ENCODE measurements around the gene CDK19.

CDK19 gene

DNA sequence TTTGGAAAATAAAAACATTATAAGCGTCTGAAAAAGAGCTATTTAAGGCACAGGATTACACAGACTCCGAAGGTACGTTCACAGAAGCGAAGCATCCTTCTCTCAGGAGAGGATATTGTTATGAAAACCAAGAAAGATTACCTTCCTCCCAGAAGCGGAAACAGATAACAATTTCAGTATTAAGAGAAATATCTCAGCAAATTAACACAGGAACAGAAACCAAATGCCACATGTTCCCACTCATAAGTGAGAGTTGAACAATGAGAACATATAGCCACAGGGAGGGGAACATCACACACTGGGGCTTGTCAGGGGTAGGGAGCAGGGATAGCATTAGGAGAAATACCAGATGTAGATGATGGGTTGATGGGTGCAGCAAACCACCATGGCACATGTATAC is 109.7 kb downstream of the CDK19 start:
- no peak for TF ChIP-seq ZNF565 (CRISPR knock-in tag; conservative IDR thresholded peaks at IDR 0.05; ENCODE audit: low read depth)
- TF ChIP-seq, protein P1, sequence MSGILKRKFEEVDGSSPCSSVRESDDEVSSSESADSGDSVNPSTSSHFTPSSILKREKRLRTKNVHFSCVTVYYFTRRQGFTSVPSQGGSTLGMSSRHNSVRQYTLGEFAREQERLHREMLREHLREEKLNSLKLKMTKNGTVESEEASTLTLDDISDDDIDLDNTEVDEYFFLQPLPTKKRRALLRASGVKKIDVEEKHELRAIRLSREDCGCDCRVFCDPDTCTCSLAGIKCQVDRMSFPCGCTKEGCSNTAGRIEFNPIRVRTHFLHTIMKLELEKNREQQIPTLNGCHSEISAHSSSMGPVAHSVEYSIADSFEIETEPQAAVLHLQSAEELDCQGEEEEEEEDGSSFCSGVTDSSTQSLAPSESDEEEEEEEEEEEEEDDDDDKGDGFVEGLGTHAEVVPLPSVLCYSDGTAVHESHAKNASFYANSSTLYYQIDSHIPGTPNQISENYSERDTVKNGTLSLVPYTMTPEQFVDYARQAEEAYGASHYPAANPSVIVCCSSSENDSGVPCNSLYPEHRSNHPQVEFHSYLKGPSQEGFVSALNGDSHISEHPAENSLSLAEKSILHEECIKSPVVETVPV (CRISPR knock-in tag; IDR thresholded peaks at IDR 0.05): no peak
- TF ChIP-seq GLIS3 (CRISPR knock-in tag; IDR thresholded peaks at IDR 0.05): no peak
- TF ChIP-seq, protein P2, sequence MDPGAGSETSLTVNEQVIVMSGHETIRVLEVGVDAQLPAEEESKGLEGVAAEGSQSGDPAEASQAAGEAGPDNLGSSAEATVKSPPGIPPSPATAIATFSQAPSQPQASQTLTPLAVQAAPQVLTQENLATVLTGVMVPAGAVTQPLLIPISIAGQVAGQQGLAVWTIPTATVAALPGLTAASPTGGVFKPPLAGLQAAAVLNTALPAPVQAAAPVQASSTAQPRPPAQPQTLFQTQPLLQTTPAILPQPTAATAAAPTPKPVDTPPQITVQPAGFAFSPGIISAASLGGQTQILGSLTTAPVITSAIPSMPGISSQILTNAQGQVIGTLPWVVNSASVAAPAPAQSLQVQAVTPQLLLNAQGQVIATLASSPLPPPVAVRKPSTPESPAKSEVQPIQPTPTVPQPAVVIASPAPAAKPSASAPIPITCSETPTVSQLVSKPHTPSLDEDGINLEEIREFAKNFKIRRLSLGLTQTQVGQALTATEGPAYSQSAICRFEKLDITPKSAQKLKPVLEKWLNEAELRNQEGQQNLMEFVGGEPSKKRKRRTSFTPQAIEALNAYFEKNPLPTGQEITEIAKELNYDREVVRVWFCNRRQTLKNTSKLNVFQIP (CRISPR knock-in tag; IDR thresholded peaks at IDR 0.05; ENCODE audit: borderline replicate concordance, low read depth): no peak
- TF ChIP-seq ISL1 (CRISPR knock-in tag; IDR thresholded peaks at IDR 0.05): no peak
- TF ChIP-seq, protein P3, sequence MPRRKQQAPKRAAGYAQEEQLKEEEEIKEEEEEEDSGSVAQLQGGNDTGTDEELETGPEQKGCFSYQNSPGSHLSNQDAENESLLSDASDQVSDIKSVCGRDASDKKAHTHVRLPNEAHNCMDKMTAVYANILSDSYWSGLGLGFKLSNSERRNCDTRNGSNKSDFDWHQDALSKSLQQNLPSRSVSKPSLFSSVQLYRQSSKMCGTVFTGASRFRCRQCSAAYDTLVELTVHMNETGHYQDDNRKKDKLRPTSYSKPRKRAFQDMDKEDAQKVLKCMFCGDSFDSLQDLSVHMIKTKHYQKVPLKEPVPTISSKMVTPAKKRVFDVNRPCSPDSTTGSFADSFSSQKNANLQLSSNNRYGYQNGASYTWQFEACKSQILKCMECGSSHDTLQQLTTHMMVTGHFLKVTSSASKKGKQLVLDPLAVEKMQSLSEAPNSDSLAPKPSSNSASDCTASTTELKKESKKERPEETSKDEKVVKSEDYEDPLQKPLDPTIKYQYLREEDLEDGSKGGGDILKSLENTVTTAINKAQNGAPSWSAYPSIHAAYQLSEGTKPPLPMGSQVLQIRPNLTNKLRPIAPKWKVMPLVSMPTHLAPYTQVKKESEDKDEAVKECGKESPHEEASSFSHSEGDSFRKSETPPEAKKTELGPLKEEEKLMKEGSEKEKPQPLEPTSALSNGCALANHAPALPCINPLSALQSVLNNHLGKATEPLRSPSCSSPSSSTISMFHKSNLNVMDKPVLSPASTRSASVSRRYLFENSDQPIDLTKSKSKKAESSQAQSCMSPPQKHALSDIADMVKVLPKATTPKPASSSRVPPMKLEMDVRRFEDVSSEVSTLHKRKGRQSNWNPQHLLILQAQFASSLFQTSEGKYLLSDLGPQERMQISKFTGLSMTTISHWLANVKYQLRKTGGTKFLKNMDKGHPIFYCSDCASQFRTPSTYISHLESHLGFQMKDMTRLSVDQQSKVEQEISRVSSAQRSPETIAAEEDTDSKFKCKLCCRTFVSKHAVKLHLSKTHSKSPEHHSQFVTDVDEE (CRISPR knock-in tag; IDR thresholded peaks at IDR 0.05): no peak
- TF ChIP-seq PPARA (CRISPR knock-in tag; IDR thresholded peaks at IDR 0.05; ENCODE audit: borderline replicate concordance): no peak
- no peak for TF ChIP-seq ZNF8 (CRISPR knock-in tag; IDR thresholded peaks at IDR 0.05)
- no peak for TF ChIP-seq TCF4 (CRISPR knock-in tag; IDR thresholded peaks at IDR 0.05; ENCODE audit: borderline replicate concordance)
- TF ChIP-seq BACH2 (CRISPR knock-in tag; IDR thresholded peaks at IDR 0.05; ENCODE audit: borderline replicate concordance): no peak
- TF ChIP-seq ZC3H10 (CRISPR knock-in tag; IDR thresholded peaks at IDR 0.05): no peak
- TF ChIP-seq ZFP3 (CRISPR knock-in tag; IDR thresholded peaks at IDR 0.05): no peak
- TF ChIP-seq ZFP30 (CRISPR knock-in tag; IDR thresholded peaks at IDR 0.05): no peak
- no peak for TF ChIP-seq RARB (CRISPR knock-in tag; IDR thresholded peaks at IDR 0.05)
- TF ChIP-seq, protein P4, sequence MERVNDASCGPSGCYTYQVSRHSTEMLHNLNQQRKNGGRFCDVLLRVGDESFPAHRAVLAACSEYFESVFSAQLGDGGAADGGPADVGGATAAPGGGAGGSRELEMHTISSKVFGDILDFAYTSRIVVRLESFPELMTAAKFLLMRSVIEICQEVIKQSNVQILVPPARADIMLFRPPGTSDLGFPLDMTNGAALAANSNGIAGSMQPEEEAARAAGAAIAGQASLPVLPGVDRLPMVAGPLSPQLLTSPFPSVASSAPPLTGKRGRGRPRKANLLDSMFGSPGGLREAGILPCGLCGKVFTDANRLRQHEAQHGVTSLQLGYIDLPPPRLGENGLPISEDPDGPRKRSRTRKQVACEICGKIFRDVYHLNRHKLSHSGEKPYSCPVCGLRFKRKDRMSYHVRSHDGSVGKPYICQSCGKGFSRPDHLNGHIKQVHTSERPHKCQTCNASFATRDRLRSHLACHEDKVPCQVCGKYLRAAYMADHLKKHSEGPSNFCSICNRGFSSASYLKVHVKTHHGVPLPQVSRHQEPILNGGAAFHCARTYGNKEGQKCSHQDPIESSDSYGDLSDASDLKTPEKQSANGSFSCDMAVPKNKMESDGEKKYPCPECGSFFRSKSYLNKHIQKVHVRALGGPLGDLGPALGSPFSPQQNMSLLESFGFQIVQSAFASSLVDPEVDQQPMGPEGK (CRISPR knock-in tag; IDR thresholded peaks at IDR 0.05; ENCODE audit: borderline replicate concordance): no peak
- TF ChIP-seq, protein P5, sequence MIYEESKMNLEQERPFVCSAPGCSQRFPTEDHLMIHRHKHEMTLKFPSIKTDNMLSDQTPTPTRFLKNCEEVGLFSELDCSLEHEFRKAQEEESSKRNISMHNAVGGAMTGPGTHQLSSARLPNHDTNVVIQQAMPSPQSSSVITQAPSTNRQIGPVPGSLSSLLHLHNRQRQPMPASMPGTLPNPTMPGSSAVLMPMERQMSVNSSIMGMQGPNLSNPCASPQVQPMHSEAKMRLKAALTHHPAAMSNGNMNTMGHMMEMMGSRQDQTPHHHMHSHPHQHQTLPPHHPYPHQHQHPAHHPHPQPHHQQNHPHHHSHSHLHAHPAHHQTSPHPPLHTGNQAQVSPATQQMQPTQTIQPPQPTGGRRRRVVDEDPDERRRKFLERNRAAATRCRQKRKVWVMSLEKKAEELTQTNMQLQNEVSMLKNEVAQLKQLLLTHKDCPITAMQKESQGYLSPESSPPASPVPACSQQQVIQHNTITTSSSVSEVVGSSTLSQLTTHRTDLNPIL (CRISPR knock-in tag; IDR thresholded peaks at IDR 0.05; ENCODE audit: low read depth): no peak
- TF ChIP-seq CSDC2 (CRISPR knock-in tag; IDR thresholded peaks at IDR 0.05): no peak
- no peak for TF ChIP-seq SNAI2 (CRISPR knock-in tag; IDR thresholded peaks at IDR 0.05)
- TF ChIP-seq ARNTL (CRISPR knock-in tag; IDR thresholded peaks at IDR 0.05; ENCODE audit: borderline replicate concordance, low read depth): no peak
- TF ChIP-seq TOX (CRISPR knock-in tag; IDR thresholded peaks at IDR 0.05; ENCODE audit: borderline replicate concordance): no peak
- no peak for ATAC-seq

DNA sequence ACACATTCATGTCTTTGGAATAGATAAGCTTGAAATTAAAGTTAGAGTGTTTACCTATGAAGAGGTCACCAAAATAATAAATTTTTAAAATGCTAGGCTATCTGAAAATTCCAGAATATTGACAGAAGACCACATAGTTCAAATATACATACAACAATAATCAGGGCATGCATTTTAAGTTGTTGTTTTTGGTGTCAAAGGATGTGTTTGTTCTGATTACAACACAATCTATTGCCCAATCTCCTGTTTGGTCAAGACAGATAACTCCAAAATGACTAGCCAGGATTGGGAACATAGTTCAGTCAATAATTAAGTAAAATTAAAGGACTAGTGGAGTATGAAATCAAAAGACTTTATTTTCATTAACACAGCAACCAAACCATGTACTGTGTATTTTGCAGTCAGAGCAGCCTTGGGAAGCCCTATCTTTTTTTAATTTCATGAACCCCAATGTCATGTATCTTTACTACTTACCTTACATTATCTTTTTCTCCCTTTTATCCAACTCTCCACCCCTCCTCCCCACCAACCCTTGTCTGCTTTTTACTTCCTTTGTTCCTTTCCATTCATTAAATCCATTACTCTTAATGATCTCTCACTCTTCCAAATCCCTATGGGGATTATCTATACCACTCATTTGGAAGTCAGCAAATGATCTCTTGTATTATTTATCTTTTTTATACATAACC is 111.2 kb downstream of the CDK19 start:
- no peak for ATAC-seq
- TF ChIP-seq PPARA (CRISPR knock-in tag; IDR thresholded peaks at IDR 0.05; ENCODE audit: borderline replicate concordance) (no peak), ZNF70 (CRISPR knock-in tag; IDR thresholded peaks at IDR 0.05) (no peak), ZNF565 (CRISPR knock-in tag; conservative IDR thresholded peaks at IDR 0.05; ENCODE audit: low read depth) (no peak), ZNF8 (CRISPR knock-in tag; IDR thresholded peaks at IDR 0.05) (no peak), RARB (CRISPR knock-in tag; IDR thresholded peaks at IDR 0.05) (no peak), ESRRG (CRISPR knock-in tag; IDR thresholded peaks at IDR 0.05) (no peak)
- TF ChIP-seq, protein P3 (CRISPR knock-in tag; IDR thresholded peaks at IDR 0.05): no peak
- TF ChIP-seq, protein P5 (CRISPR knock-in tag; IDR thresholded peaks at IDR 0.05; ENCODE audit: low read depth): no peak
